B cell (primary cell): ENCODE data around the gene PREX1.

Source experiments
- EZH2 ChIP-seq: IDR thresholded peaks from 2 replicates; pipeline ENCODE4 v1.6.1; 2012; ENCODE audit warnings: borderline replicate concordance, low read depth, mild to moderate bottlenecking, moderate library complexity, low read length; ENCODE audit not compliant: insufficient read depth, poor library complexity, severe bottlenecking
- TF ChIP-seq, protein P1 (sequence below): fragments of 200-600 bp; IDR thresholded peaks from one replicate; pipeline ENCODE4 v1.8.0; 2022; ENCODE audit warnings: antibody characterized with exemption, mild to moderate bottlenecking

DNA sequence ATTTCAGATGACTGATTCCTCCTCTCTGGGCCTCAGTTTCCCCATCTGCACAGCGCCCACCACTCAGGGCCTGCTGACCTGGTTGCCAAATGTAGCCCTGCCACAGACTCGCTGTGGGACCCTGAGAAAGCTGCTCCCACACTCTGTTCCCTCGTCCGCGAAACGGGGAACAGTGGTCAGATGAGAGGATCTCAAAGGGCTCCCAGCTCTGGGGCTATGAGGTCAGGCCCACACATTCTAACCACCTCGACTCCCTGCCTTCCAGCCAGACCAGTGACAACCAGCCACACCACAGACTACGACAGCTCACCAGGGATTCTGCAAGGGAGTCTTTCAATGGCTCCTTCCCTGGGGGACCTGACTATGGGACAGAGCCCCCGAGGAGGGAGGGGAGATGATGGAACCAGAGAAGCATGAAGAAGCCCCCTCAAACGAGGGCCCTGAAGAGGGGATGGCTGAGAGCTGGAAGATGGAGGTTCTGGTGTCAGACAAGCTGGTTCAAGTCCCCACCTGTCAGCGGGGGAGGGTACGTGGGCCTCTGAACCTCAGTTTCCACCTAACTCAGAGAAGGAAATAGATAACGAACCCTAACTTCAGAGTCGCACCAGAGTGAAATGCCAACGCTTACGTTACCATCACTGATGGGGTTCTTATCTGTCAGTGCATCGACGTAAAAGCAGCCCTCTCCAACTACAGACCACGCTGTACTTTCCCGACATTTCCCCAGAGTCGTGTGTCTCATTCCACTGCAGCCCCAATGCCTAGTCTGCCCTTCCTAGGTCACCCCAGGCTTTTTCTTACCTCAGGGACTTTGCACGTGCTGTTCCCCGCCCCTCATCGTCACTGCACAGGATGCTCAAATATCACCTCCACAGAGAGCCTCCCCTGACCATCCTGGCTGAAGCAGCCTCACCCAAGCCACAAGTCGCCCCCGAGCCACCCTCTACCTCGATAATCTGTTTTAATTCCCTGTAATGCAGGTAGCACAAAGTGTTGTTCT lies 60.5 kb downstream of the PREX1 start:
- TF ChIP-seq, protein P1, sequence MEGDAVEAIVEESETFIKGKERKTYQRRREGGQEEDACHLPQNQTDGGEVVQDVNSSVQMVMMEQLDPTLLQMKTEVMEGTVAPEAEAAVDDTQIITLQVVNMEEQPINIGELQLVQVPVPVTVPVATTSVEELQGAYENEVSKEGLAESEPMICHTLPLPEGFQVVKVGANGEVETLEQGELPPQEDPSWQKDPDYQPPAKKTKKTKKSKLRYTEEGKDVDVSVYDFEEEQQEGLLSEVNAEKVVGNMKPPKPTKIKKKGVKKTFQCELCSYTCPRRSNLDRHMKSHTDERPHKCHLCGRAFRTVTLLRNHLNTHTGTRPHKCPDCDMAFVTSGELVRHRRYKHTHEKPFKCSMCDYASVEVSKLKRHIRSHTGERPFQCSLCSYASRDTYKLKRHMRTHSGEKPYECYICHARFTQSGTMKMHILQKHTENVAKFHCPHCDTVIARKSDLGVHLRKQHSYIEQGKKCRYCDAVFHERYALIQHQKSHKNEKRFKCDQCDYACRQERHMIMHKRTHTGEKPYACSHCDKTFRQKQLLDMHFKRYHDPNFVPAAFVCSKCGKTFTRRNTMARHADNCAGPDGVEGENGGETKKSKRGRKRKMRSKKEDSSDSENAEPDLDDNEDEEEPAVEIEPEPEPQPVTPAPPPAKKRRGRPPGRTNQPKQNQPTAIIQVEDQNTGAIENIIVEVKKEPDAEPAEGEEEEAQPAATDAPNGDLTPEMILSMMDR = no peak
- no peak for TF ChIP-seq EZH2
